ENCODE data around the gene TOM1.

Gene TOM1

GRCh38 chr22:35343664-35344550 lies 44.2 kb downstream of the TOM1 start:
- ChIA-PET POLR2A (ENCODE audit: low non-redundant PET) (no interaction called here), CTCF (interaction anchor here (0.6 to 0.7 kb wide), 2 partner anchors 288 to 639 kb away, joined by 3 read pairs; no protein-coding TSS in a partner anchor)
- no peak for TF ChIP-seq CTCF (conservative IDR thresholded peaks at IDR 0.05; ENCODE audit: low read depth)
- no peak for DNase-seq (ENCODE audit: low spot score)
- no peak overlapping the region for H3K27ac ChIP-seq

GRCh38 chr22:35344956-35345690 lies 45.4 kb downstream of the TOM1 start:
- no peak overlapping the region for H3K27ac ChIP-seq
- TF ChIP-seq CTCF (conservative IDR thresholded peaks at IDR 0.05; ENCODE audit: low read depth), result no peak
- DNase-seq (ENCODE audit: low spot score), result no peak
- CTCF ChIA-PET, result interaction anchor here (0.7 kb wide), 1 partner anchor 287 kb away, joined by 3 read pairs; no protein-coding TSS in a partner anchor
- POLR2A ChIA-PET (ENCODE audit: low non-redundant PET), result no interaction called here

- TF ChIP-seq CTCF (conservative IDR thresholded peaks at IDR 0.05; ENCODE audit: low read depth), result no peak
- no peak for DNase-seq (ENCODE audit: low spot score)
- POLR2A ChIA-PET (ENCODE audit: low non-redundant PET), result no interaction called here
- no peak overlapping the region for H3K27ac ChIP-seq
- CTCF ChIA-PET, result no interaction called here
These were observed 46.3 kb downstream of the TOM1 start for GRCh38 chr22:35345808-35346505.

- TF ChIP-seq CTCF (conservative IDR thresholded peaks at IDR 0.05; ENCODE audit: low read depth), result no peak
- no peak overlapping the region for H3K27ac ChIP-seq
- POLR2A ChIA-PET (ENCODE audit: low non-redundant PET), result no interaction called here
- CTCF ChIA-PET, result no interaction called here
- DNase-seq (ENCODE audit: low spot score), result no peak
These were observed 47.0 kb downstream of the TOM1 start for GRCh38 chr22:35346596-35347220.

GRCh38 chr22:35347462-35347861 lies 47.8 kb downstream of the TOM1 start:
- H3K27ac ChIP-seq, result no peak overlapping the region
- CTCF ChIA-PET, result no interaction called here
- TF ChIP-seq CTCF (conservative IDR thresholded peaks at IDR 0.05; ENCODE audit: low read depth), result no peak
- no peak for DNase-seq (ENCODE audit: low spot score)
- POLR2A ChIA-PET (ENCODE audit: low non-redundant PET), result no interaction called here

Measured in RWPE1 (cell line).